SU-DHL-6 (cell line): ENCODE results near the gene RFXAP.

Experiments
- EZH2phosphoT487 ChIP-seq: fragments of 200-600 bp; sonication (generic), shearing (Covaris generic); conservative IDR thresholded peaks from 2 replicates; pipeline ENCODE4 v1.6.1; 2018; ENCODE audit warnings: mild to moderate bottlenecking, antibody characterized with exemption, low read length, moderate library complexity, mixed read lengths
- TF ChIP-seq, protein P1 (sequence below): fragments of 200-600 bp; sonication (generic); IDR thresholded peaks from one replicate; pipeline ENCODE4 v1.5.1; 2017; ENCODE audit warnings: antibody characterized with exemption, mild to moderate bottlenecking, low read length, moderate library complexity; ENCODE audit not compliant: insufficient read depth, poor library complexity, severe bottlenecking

DNA sequence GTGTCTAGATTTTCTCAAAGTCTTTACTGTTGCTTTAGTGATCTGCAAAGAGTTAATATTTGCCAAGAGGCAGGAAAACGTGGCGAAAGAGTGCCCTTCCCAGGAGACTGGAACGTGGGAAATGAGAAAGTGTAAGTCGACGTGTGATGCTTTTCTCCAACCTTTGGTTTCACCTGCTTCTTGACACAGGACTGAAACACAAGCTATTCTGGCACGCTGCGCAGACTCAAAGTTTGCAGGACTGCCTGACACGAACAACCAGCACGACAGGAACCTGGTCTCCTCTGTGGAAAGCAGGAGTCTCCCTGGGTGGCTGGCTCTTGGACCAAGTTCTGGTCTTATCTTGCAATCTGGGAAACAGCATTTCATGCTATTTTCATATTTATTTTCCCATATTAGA, 28.6 kb downstream of the RFXAP start:
- TF ChIP-seq, protein P1, sequence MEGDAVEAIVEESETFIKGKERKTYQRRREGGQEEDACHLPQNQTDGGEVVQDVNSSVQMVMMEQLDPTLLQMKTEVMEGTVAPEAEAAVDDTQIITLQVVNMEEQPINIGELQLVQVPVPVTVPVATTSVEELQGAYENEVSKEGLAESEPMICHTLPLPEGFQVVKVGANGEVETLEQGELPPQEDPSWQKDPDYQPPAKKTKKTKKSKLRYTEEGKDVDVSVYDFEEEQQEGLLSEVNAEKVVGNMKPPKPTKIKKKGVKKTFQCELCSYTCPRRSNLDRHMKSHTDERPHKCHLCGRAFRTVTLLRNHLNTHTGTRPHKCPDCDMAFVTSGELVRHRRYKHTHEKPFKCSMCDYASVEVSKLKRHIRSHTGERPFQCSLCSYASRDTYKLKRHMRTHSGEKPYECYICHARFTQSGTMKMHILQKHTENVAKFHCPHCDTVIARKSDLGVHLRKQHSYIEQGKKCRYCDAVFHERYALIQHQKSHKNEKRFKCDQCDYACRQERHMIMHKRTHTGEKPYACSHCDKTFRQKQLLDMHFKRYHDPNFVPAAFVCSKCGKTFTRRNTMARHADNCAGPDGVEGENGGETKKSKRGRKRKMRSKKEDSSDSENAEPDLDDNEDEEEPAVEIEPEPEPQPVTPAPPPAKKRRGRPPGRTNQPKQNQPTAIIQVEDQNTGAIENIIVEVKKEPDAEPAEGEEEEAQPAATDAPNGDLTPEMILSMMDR: no peak
- no peak for TF ChIP-seq EZH2phosphoT487
